Motor neuron (in vitro differentiated cells): Measurements from ENCODE around the gene CHID1. TPM values are rescaled to one million over a fixed set of nuclear protein-coding genes. Genes with fewer than 3 reads are reported as not detected.

Source experiments
- ATAC-seq, 8 experiments: fragments of 200-7000 bp; cut with Tn5 transposase; replicated peaks in 6 of 8; 2 replicates each; pipeline ENCODE4 v1.8.0; 2021; ENCODE audit warnings: mild to moderate bottlenecking in 8 of 8, moderate library complexity in 8 of 8
- H3K27ac ChIP-seq, 2 donors: fragments of 250-450 bp; sonication (Bioruptor Pico); 2 replicates each; pipeline ENCODE4 v1.9.0; 2021; ENCODE audit warnings: antibody characterized with exemption in 2 of 2, mild to moderate bottlenecking in 2 of 2, moderate library complexity in 1 of 2
- H3K4me1 ChIP-seq, 2 donors: fragments of 250-450 bp; sonication (Bioruptor Pico); replicated peaks in 1 of 2; 2 replicates each; pipeline ENCODE4 v1.6.1; 2021; ENCODE audit warnings: antibody characterized with exemption in 2 of 2, mild to moderate bottlenecking in 2 of 2, moderate library complexity in 1 of 2
- H3K4me3 ChIP-seq, 5 donors: fragments of 250-450 bp; sonication (Bioruptor Pico); 2 replicates each; pipeline ENCODE4 v1.9.0; 2021; ENCODE audit warnings: antibody characterized with exemption in 5 of 5, mild to moderate bottlenecking in 5 of 5, moderate library complexity in 4 of 5
- WGBS, 10 experiments: fragments of 450-650 bp; shearing (Covaris generic); methylation state at CpG; one replicate each; pipeline ENCODE4 v1.0.0; 2022; 5-methylcytosine and 5-hydroxymethylcytosine counted together
- in situ Hi-C, 9 experiments: fragments of 400-800 bp; cut with MboI; loops; one replicate each; pipeline ENCODE4 v1.15.0; 2021; ENCODE audit warnings: low sequenced_read_pairs in 9 of 9, low pct_unique_long_range_greater_than_20kb in 2 of 9; ENCODE audit not compliant: unreplicated experiment in 9 of 9
- total RNA-seq, 8 experiments: library from RNA; unstranded; fragments of 300-600 nt; gene quantifications; 2 replicates each; pipeline versions ENCODE4 v1.2.3 to v1.2.4, GENCODE V29; 2022

Gene CHID1
- total RNA-seq, 8 experiments from 2014 or later = 48.5 to 96.3 (median 66.8) TPM

DNA sequence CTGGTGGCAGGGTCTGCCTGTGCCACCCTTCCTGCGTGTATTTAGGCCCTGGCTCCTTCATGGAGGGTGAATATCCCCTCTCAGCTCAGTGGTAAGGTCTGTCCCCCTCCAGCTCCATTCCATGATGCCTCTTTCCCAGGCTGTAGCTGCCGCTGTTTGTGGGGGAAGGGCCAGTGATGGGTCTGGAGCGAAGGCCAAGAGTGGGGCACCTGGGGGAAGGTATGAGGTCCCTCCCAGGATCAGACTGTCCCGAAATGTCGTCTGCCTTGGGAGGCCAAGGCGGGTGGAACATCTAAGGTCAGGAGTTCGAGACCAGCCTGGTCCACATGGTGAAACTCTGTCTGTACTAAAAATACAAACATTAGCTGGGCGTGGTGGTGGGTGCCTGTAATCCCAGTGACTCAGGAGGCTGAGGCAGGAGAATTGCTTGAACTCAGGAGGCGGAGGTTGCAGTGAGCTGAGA is 76.7 kb downstream of the CHID1 start:
- ATAC-seq = peak in 2 of 8 experiments; percentile 4 to 5
- WGBS, 10 experiments = 0 to 80% (median 9%) methylated on average over 1 to 6 of the region's 9 CpGs; no CpG with 5 or more reads in 4 of the 10 experiments
- Histone ChIP-seq H3K4me3 (peak overlapping the region; percentile 48 to 78 (median 69)), H3K27ac (peak overlapping the region; percentile 86 to 90), H3K4me1 (peaks cover 40 to 49% of the 10 kb centered on the region in 2 donors)
- in situ Hi-C loops = no loop called here

DNA sequence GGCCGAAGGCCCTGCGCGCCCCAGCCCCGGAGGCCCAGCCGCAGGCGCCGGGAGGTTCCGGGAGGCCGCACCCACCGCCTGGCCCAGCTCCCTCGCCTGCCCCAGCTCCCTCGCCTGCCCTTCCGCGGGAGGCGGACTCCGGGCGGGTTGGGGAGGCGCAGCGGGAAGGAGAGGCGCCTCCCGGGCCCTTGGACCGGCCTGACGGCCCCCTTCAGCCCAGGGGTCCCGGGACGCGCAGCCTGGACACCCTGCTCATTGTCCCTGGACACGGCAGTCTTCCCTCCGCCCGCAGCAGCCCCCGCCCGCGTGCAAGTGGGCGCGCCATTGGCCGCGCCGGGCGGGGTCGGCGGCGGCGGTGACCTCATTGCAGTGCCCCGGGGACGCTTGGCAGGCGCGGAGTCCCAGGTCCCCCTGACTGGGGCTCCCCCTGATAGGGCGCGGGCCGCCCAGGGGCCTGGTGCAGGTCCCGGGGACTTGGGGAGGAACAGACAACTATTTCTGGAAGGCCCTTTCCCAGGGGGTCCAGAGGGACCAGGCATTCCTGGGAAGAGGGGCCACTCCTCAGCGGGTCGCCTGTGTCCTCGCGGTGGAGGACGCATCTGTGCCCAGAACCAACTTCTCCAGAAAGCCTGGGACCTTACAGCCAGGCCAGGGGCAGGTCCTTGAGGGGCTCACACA is 77.4 kb downstream of the CHID1 start:
- peak overlapping the region; percentile 48 to 78 (median 69) for H3K4me3 ChIP-seq
- H3K4me1 ChIP-seq = peaks cover 46 to 55% of the 10 kb centered on the region in 2 donors
- peak overlapping the region; percentile 86 to 90 for H3K27ac ChIP-seq
- WGBS, 10 experiments = no CpG with 5 or more reads among the region's 55 CpGs
- ATAC-seq = peak; percentile 12 to 56 (median 40)
- in situ Hi-C loops = no loop called here

DNA sequence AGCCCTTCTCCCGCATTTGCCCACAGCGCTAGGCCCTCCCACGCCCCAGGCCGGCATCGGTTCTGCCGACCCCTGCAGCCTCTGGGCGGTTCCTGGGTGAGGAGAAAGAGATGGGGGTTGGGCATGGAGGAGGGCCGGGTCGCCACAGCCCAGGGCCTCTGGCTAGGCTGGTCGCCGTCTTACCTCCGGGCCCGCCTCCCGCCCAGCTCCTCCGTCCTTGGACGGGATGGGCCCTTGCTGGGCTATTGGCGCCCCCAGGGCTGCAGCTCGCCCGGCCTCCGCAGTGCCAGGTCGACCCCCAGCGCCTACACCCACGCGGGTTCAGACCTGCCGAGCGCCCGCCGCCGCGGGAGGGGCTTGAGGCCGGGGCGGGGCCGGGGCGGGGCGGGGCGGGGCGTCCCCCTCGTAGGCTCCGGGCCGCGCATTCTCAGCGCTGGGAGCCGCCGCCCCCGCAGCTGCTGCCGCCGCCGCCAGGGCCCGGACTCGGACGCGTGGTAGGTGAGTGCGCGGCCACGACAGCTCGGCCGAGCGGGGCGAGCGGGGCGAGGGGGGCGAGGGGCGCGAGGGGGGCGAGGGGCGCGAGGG is 78.0 kb downstream of the CHID1 start, which contains the start of gene CD151:
CD151 (plus strand) TSS at position 424 of the 585 bp plus-strand sequence. CDS start 3,118 bp downstream, outside the sequence.
- in situ Hi-C loops = no loop called here
- WGBS, 10 experiments = 0% methylated on average over 1 of the region's 67 CpGs; no CpG with 5 or more reads in 9 of the 10 experiments
- Histone ChIP-seq H3K27ac (peak within 1 kb of the TSS; percentile 86 to 90), H3K4me3 (peak within 1 kb of the TSS; percentile 48 to 78 (median 69)), H3K4me1 (peaks cover 53 to 61% of the 10 kb centered on the region in 2 donors)
- ATAC-seq = peak; percentile 21 to 61 (median 46)

DNA sequence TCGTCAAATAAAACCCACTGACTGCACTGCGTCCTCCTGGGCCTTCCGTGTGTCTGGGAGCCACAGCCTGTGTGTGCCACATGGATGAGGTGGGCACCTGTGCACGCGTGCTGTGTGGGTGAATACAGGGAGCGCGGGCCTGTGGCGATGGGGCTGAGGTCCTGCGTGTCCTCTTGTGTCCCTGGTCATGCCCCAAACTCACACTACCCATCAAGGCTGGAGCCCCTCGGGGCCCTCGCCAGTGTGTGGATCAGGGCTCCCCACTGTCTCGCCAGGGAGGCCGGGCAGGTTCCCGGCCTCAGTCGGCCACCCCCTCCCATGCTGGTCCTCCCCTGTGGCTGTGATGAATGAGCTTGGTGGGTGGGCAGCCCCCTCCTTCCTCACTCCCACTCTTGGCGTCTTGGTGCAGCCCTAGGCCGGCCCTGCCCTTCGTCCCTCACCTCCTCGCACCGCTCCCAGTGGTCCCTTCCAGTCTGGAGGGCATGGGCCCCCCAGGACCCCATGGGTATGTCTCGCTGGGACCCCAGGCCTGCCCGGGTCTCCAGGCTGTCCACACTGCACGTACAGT is 78.6 kb downstream of the CHID1 start:
- 80 to 100% (median 84%) methylated on average over 1 to 2 of the region's 23 CpGs; no CpG with 5 or more reads in 6 of the 10 experiments for WGBS, 10 experiments
- Histone ChIP-seq H3K4me1 (peaks cover 59 to 67% of the 10 kb centered on the region in 2 donors), H3K4me3 (peak overlapping the region; percentile 48 to 78 (median 69)), H3K27ac (peak overlapping the region; percentile 86 to 90)
- in situ Hi-C loops = no loop called here
- ATAC-seq = peak in 1 of 8 experiments; percentile 0

DNA sequence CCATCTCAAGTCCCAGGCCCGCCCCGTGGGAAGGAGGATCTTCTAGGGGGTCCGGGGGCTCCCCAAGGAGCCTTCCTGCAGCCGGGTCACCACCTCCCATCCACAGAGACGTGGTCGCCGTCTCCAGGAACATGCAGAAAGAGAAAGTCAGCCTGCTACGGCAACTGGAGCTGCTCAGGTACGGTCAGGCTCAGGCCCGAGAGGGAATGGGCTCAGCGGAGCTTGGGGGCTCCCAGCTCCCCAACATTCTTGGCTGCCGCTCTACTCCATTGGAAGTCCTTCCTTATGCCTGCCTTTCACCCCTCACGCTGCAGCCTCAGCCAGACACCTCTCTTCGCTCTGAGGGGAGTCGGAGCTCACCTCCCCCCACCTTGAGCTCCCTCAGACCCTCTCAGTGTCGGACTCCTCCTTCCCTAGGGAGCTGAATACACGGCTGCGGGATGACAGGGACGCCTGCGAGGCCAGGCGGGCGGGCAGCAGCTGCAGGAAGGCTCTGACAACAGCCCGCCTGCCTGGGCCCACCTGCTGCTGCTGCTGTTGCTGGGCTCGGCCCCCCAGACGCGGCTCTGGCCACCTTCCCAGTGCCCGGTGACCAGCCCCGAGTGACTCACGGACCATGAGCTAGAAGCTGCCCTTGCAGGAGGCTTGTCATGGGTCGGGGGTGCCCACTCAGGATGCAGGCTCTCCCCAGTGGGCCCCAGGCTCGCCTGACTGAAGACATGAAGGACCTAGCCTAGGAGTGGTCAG is 79.3 kb downstream of the CHID1 start:
- WGBS, 10 experiments = 14 to 60% (median 40%) methylated on average over 1 to 7 of the region's 31 CpGs; no CpG with 5 or more reads in 3 of the 10 experiments
- Histone ChIP-seq H3K4me1 (peaks cover 65 to 75% of the 10 kb centered on the region in 2 donors), H3K4me3 (peak overlapping the region; percentile 27 to 78 (median 69)), H3K27ac (no peak overlapping the region)
- peak in 1 of 8 experiments; percentile 0 for ATAC-seq
- in situ Hi-C loops = no loop called here

DNA sequence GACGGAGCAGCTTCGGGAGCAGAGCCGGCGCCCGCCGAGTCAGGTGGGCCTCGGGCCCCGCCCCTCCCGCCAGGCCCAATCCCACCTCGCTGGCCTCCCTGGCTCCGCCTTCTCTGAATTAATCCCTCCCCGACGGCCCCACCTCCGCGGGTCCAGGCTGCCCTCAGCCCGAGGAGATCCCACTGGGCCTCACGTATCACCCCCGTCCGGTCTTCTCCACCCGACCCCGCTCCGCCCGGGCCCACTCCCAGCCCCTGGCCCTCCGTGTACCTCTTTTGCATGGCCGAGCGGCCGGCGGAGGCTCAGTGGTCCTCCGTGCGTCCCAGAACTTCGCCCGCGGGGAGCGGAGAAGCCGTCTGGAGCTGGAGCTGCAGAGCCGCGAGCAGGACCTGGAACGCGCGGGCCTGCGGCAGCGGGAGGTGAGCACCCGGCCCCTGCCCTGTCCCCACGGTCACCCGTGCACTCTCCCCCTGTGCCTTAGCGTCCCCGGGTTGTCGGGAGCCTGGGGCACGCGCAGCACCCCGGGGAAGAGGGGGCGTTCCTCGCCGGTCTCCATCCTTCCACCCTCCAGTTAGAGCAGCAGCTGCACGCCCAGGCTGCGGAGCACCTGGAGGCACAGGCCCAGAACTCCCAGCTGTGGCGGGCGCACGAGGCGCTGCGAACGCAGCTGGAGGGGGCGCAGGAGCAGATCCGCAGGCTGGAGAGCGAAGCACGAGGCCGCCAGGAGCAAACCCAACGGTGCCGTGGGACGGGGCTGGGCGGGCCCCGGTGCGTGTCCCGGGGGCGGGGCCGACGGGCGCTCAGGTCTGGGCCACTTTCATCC is 80.1 kb downstream of the CHID1 start:
- Histone ChIP-seq H3K27ac (no peak overlapping the region), H3K4me3 (peak overlapping the region; percentile 17 to 38 (median 27)), H3K4me1 (peaks cover 65 to 75% of the 10 kb centered on the region in 2 donors)
- 23% methylated on average over 7 of the region's 78 CpGs; no CpG with 5 or more reads in 9 of the 10 experiments for WGBS, 10 experiments
- in situ Hi-C loops = no loop called here
- ATAC-seq = peak; percentile 11 to 61 (median 38)

DNA sequence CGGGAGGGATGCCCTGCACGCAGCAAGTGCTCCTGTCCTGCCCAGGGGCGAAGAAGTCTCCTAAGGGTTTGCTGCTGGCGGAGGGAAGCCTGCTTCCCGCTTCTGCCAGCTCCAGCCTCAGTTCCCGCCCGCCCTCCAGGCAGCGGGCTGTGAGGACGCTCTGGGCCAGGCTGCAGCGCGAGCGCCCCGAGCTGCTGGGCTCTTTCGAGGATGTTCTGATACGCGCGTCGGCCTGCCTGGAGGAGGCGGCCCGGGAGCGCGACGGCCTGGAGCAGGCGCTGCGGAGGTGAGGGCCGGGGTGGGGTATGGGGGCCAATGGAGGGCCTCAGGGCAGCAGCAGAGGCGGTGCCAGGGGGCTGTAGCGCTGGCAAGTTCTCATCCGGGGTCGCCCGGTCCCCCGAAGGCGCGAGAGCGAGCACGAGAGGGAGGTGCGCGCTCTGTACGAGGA is 80.7 kb downstream of the CHID1 start:
- H3K4me1 ChIP-seq = peaks cover 65 to 73% of the 10 kb centered on the region in 2 donors
- ATAC-seq = peak in 5 of 8 experiments; percentile 0 to 24 (median 4)
- H3K27ac ChIP-seq = no peak overlapping the region
- no CpG with 5 or more reads among the region's 39 CpGs for WGBS, 10 experiments
- H3K4me3 ChIP-seq = peak overlapping the region; percentile 7 to 38 (median 27)
- in situ Hi-C loops = no loop called here

DNA sequence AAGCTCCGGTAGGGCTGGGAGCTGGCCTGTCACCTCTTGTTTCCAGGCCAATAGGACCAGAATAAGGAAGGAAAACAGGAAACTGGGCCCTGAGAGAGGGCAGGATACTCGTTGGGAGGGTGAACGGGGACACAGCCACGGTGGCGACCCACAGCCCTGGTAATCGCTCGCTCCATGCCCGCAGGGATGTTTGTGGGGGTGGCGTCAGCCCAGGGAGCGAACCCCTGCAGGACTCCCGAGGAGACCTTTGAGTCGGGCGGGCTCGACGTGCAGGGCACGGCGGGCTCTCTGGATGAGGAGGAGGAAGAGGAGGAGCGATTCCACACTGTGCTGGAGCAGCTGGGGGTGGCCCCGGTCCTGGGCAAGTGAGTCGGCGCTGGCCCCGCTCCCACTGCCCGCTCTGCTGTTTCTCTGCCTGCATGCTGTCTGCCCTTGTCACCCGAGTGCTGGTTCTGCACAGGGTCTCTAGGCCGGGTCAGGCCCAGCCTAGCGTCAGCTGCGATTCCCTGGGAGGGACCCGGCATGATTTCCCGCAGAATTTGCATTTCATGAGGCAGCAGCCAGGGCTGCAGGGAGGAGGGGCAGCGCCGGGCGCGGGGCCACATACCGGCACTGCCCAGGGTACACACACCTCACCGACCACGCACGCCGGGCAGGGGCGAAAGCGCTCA is 81.3 kb downstream of the CHID1 start:
- Histone ChIP-seq H3K4me3 (peak overlapping the region in 4 of 5 donors; percentile 22 to 38 (median 28)), H3K4me1 (peaks cover 65 to 68% of the 10 kb centered on the region in 2 donors), H3K27ac (peak overlapping the region; percentile 71 to 76)
- peak in 6 of 8 experiments; percentile 0 to 22 (median 6) for ATAC-seq
- in situ Hi-C loops = no loop called here
- WGBS, 10 experiments = 0 to 100% (median 38%) methylated on average over 1 to 4 of the region's 40 CpGs; no CpG with 5 or more reads in 6 of the 10 experiments

DNA sequence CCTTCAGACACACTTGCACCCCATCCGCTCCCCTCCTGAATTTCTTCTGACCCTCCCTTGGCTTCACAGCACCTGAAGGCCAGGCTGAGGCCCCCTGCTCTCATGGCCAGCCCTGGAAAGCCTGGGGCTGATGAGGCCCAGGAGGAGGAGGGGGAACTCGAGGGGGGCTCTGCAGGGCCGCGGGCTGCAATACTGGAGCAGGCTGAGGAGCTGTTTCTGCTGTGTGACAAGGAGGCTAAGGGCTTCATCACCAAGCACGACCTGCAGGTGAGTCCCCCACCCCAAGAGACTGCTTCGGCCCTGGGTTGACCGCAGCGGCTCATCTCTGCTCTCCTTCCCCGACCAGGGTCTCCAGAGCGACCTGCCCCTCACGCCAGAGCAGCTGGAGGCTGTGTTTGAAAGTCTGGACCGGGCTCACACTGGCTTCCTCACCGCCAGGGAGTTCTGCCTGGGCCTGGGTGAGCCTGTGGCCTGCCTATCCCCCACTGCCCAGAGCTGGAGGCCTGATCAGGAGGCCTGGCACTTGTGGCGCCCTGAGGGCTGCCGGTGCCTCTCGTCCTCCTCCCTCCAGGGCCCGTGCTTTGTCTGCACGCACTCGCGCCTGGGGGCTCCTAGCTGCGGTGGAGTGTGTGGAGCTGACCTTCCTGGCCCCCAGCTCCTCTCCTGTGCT is 82.0 kb downstream of the CHID1 start:
- peaks cover 60 to 61% of the 10 kb centered on the region in 2 donors for H3K4me1 ChIP-seq
- peak overlapping the region in 2 of 5 donors; percentile 1 to 38 for H3K4me3 ChIP-seq
- in situ Hi-C loops = no loop called here
- ATAC-seq = peak in 5 of 8 experiments; percentile 15 to 47 (median 42)
- WGBS, 10 experiments = 0% methylated on average over 6 of the region's 21 CpGs; no CpG with 5 or more reads in 9 of the 10 experiments
- H3K27ac ChIP-seq = peak overlapping the region; percentile 71 to 76

DNA sequence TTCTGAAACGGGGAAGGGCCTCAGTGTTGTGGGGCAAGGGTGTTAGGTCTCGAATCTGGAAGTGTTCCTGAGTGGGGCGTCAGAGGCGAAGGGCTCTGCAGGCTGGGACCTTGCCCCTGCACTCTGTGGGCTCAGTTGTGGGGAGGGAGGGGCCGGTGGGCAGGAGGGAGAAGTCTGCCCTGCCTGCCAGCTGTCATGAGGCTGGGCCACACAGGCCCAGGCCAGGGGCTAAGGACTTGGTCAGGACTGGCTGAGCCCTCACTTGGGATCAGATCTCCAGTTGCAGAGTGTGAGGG is 82.8 kb downstream of the CHID1 start, which contains the start of gene CRACR2B:
CRACR2B (plus strand) TSS at position 23 of the 296 bp plus-strand sequence. CDS start 689 bp downstream, outside the sequence.
- in situ Hi-C loops = no loop called here
- H3K4me1 ChIP-seq = peaks cover 58 to 60% of the 10 kb centered on the region in 2 donors
- H3K27ac ChIP-seq = peak within 1 kb of the TSS; percentile 71 to 76
- H3K4me3 ChIP-seq = peak within 1 kb of the TSS; percentile 12 to 38 (median 32)
- ATAC-seq = no peak
- no CpG with 5 or more reads among the region's 5 CpGs for WGBS, 10 experiments
